Measurements from ENCODE around the gene ABHD1. TPM values are rescaled to one million over a fixed set of nuclear protein-coding genes. Genes with fewer than 3 reads are reported as not detected.
A peak's percentile ranks its signal among the peaks of the same experiment; 100 is the strongest.

Gene ABHD1
- total and polyA plus RNA-seq, 4 donors = 0.09 to 2.0 (median 0.61) TPM

DNA sequence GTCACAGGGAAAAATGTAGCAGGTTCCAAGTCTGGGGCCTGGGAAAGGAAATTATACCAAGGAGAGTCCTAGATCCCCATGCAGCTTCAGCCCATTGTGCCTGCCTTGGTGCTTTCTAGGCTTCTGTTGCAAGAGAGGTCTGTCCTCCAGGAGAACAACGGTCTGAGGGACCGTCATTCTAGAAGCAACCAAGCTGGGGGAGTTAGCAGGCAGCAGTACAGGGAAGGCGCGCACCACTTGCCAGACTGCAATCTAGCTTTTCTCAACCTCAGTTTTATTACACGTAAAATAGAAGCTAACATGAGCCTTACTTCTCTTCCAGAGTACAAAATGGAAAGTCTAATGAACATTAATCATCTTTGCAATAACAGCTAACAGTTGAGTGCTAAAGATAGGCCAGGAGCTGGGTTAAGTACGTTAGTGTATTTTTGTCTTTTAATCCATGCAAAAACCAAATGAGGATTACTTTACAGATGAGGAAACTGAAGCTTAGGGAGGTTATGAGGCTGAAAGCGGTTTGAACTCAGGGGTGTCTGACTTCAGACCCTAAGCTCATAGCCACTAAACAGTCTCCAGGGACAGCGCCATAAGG lies 27.1 kb downstream of the ABHD1 start:
- 92% methylated on average over 8 of the region's 8 CpGs for WGBS
- DNase-seq (ENCODE audit: low spot score) = no peak
- H3K9me3 ChIP-seq (ENCODE audit: control insufficient read depth in 4 of 4, low read length in 3 of 4) = no peaks in the 10 kb centered on the region
- no peaks in the 10 kb centered on the region for H3K27me3 ChIP-seq (ENCODE audit: control insufficient read depth in 4 of 4, insufficient read depth in 4 of 4, low read length in 3 of 4)
- no peak overlapping the region for H3K4me3 ChIP-seq (ENCODE audit: low read depth in 1 of 3, low read length in 3 of 3)
- H3K9ac ChIP-seq (ENCODE audit: low read depth in 1 of 2, low read length in 2 of 2) = no peak overlapping the region
- no peaks in the 10 kb centered on the region for H3K36me3 ChIP-seq (ENCODE audit: control insufficient read depth in 4 of 4, insufficient read depth in 3 of 4, low read depth in 1 of 4, low read length in 3 of 4)
- no peak for TF ChIP-seq JUND (IDR thresholded peaks at IDR 0.05)
- no peak for TF ChIP-seq ZBTB33 (IDR thresholded peaks at IDR 0.05)
- TF ChIP-seq GABPA (IDR thresholded peaks at IDR 0.05 in 1 of 2, conservative IDR thresholded peaks at IDR 0.05 in 1 of 2) = no peak
- no peak for TF ChIP-seq ATF3 (IDR thresholded peaks at IDR 0.05)
- no peak for TF ChIP-seq YY1 (IDR thresholded peaks at IDR 0.05)
- no peak for TF ChIP-seq FOXA2 (IDR thresholded peaks at IDR 0.05)
- TF ChIP-seq, protein P1, sequence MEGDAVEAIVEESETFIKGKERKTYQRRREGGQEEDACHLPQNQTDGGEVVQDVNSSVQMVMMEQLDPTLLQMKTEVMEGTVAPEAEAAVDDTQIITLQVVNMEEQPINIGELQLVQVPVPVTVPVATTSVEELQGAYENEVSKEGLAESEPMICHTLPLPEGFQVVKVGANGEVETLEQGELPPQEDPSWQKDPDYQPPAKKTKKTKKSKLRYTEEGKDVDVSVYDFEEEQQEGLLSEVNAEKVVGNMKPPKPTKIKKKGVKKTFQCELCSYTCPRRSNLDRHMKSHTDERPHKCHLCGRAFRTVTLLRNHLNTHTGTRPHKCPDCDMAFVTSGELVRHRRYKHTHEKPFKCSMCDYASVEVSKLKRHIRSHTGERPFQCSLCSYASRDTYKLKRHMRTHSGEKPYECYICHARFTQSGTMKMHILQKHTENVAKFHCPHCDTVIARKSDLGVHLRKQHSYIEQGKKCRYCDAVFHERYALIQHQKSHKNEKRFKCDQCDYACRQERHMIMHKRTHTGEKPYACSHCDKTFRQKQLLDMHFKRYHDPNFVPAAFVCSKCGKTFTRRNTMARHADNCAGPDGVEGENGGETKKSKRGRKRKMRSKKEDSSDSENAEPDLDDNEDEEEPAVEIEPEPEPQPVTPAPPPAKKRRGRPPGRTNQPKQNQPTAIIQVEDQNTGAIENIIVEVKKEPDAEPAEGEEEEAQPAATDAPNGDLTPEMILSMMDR (IDR thresholded peaks at IDR 0.05; ENCODE audit: low read depth, low read length, missing input control) = no peak
- no peak for TF ChIP-seq RXRA (IDR thresholded peaks at IDR 0.05)
- TF ChIP-seq FOXA1 (IDR thresholded peaks at IDR 0.05) = no peak
- TF ChIP-seq TAF1 (conservative IDR thresholded peaks at IDR 0.05) = no peak
- TF ChIP-seq HNF4A (conservative IDR thresholded peaks at IDR 0.05) = no peak
- no peak for TF ChIP-seq EGR1 (IDR thresholded peaks at IDR 0.05; ENCODE audit: low read depth in 2 of 2)
- TF ChIP-seq HNF4G (IDR thresholded peaks at IDR 0.05) = no peak
- no peak for TF ChIP-seq RAD21 (IDR thresholded peaks at IDR 0.05)
- H3K27ac ChIP-seq (ENCODE audit: low read depth in 1 of 2, low read length in 2 of 2) = no peak overlapping the region
- H3K4me1 ChIP-seq (ENCODE audit: control insufficient read depth in 4 of 4, insufficient read depth in 4 of 4, low read length in 3 of 4) = no peaks in the 10 kb centered on the region

DNA sequence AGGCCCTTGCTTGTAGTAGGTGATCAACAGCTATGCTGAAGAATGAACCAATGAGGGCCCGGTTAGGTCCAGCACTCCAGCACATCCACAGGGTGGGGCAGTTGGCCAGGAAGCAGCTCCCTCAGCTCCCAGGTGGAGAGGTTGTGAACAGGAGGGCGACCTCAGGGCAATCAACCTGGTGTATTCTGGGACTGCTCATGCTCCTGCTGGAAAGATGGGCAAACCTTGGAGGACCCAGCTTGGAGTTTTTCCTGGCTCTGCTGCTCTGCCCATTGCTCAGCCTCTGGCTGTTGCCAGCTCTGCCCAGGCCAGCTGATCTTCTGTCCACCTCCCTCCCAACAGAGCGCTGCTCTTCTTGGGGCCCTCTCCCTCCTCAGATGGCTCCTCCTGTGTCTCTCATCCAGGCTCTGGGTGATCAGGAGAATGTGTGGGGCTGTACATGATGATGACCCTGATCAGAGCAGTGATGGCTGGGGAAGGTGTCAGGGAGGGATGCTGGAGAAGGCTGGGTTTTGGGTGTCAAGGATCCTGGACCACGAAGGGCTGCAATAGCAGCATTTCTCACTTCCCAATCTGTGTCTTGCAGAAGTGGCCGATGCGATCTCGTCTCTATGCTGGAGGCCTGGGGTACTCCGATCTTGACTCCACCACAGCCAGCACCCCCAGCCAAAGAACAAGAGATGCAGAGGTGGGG lies 28.6 kb downstream of the ABHD1 start:
- Histone ChIP-seq H3K4me3 (ENCODE audit: low read depth in 1 of 3, low read length in 3 of 3) (no peak overlapping the region), H3K27ac (ENCODE audit: low read depth in 1 of 2, low read length in 2 of 2) (no peak overlapping the region), H3K36me3 (ENCODE audit: control insufficient read depth in 4 of 4, insufficient read depth in 3 of 4, low read depth in 1 of 4, low read length in 3 of 4) (no peaks in the 10 kb centered on the region), H3K27me3 (ENCODE audit: control insufficient read depth in 4 of 4, insufficient read depth in 4 of 4, low read length in 3 of 4) (no peaks in the 10 kb centered on the region), H3K9ac (ENCODE audit: low read depth in 1 of 2, low read length in 2 of 2) (no peak overlapping the region), H3K4me1 (ENCODE audit: control insufficient read depth in 4 of 4, insufficient read depth in 4 of 4, low read length in 3 of 4) (no peaks in the 10 kb centered on the region), H3K9me3 (ENCODE audit: control insufficient read depth in 4 of 4, low read length in 3 of 4) (no peaks in the 10 kb centered on the region)
- WGBS = 81% methylated on average over 8 of the region's 8 CpGs
- DNase-seq (ENCODE audit: low spot score) = no peak
- TF ChIP-seq SP1 (IDR thresholded peaks at IDR 0.05) (no peak), REST (IDR thresholded peaks at IDR 0.05) (peak; percentile 21), HNF4G (IDR thresholded peaks at IDR 0.05) (no peak), EGR1 (IDR thresholded peaks at IDR 0.05; ENCODE audit: low read depth in 2 of 2) (no peak), MAX (IDR thresholded peaks at IDR 0.05) (no peak), RAD21 (IDR thresholded peaks at IDR 0.05) (peak; percentile 72 to 76), JUND (IDR thresholded peaks at IDR 0.05) (no peak), ATF3 (IDR thresholded peaks at IDR 0.05) (no peak), GABPA (IDR thresholded peaks at IDR 0.05 in 1 of 2, conservative IDR thresholded peaks at IDR 0.05 in 1 of 2) (no peak), NR2F2 (IDR thresholded peaks at IDR 0.05) (no peak), RXRA (IDR thresholded peaks at IDR 0.05) (peak; percentile 12 to 17)
- TF ChIP-seq, protein P1 (IDR thresholded peaks at IDR 0.05; ENCODE audit: low read depth, low read length, missing input control) = peak; percentile 23
